GM12801 (cell line): ENCODE measurements around the gene TRIM59.

Experiments
- TF ChIP-seq, protein P1 (sequence below): IDR thresholded peaks from one replicate; pipeline ENCODE4 v1.5.1; 2011; ENCODE audit warnings: control low read depth; ENCODE audit not compliant: insufficient read length; ENCODE audit errors: extremely low read depth

The TRIM59 gene

DNA sequence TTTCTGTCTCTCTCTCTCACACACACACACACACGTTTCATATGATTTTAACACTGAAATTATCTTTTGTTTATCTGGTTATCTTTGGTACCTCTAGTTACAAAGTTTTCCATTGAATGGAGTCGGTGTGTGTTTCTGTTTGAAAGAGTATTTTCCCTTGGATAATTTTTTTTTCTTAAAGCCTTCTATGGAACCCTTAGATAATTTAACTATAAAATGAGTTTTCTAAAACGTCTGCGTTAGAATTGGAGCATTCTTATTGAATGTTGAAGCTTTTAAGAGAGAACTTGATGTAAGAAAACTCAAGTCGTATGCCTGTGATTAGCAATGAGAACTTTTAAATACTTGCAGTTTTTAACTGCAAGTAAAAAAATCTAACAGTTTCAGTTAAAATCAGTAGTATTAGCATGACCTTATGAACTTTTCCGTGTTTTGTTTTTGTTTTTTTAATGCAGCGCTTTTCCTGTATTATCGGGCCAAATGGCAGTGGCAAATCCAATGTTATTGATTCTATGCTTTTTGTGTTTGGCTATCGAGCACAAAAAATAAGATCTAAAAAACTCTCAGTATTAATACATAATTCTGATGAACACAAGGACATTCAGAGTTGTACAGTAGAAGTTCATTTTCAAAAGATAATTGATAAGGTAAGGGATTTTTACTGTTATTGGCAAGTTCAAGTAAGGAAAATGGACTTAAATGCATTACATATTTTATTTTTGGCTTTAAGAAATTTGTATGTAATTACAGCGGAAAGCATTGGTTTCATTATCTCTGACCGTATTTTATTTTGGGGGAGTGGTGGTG is 47.2 kb downstream of the TRIM59 start:
- TF ChIP-seq, protein P1, sequence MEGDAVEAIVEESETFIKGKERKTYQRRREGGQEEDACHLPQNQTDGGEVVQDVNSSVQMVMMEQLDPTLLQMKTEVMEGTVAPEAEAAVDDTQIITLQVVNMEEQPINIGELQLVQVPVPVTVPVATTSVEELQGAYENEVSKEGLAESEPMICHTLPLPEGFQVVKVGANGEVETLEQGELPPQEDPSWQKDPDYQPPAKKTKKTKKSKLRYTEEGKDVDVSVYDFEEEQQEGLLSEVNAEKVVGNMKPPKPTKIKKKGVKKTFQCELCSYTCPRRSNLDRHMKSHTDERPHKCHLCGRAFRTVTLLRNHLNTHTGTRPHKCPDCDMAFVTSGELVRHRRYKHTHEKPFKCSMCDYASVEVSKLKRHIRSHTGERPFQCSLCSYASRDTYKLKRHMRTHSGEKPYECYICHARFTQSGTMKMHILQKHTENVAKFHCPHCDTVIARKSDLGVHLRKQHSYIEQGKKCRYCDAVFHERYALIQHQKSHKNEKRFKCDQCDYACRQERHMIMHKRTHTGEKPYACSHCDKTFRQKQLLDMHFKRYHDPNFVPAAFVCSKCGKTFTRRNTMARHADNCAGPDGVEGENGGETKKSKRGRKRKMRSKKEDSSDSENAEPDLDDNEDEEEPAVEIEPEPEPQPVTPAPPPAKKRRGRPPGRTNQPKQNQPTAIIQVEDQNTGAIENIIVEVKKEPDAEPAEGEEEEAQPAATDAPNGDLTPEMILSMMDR, result no peak

DNA sequence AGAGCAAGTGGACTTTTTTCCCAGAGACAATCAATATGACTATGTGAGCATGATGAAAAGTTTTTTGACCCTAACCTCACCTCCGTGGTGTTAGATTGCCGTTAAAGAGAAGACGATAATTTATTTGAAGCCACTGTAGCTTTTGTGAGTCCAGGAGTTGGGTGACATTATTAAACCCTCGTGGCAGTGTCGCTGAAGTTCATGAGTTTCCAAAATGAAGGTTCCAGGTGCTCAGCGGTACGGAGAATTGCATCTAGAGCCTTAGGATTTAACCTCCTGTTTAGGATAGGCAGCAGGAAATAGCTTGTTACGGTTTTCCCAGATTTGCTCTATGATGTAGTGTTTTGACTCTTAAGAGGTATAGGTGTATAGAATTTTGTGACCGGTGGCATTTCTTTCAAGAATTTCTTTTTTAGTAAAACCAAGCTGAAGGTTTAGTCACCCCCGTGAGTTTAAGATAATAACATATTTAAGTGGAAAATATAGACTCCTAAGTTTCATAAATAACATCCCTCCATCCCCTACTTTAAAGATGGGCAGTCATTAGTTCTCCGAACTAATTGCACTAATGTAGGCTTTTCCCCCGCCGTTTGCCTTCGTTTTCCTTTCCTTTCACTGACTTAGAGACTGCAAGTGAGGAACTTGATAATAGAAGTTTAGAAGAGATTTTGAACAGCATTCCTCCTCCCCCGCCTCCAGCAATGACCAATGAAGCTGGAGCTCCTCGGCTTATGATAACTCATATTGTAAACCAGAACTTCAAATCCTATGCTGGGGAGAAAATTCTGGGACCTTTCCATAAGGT is 48.1 kb downstream of the TRIM59 start:
- TF ChIP-seq, protein P1, result no peak

DNA sequence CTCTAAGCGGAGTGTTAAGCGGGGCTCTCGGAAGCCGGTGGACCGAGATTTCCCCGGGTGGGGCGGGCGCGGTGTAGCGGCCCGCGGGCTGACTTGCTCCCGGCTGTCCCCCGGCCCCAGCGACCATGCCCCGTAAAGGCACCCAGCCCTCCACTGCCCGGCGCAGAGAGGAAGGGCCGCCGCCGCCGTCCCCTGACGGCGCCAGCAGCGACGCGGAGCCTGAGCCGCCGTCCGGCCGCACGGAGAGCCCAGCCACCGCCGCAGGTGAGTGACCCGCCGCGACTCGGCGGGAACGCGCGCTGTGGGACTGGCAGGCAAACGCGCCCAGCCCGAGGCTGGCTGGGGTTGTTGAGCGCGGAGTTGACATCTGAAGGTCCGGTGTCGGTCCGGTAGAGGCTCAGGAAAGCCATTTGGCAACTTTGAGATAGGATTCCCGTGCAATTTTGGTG is 48.9 kb downstream of the TRIM59 start:
- TF ChIP-seq, protein P1, result no peak

DNA sequence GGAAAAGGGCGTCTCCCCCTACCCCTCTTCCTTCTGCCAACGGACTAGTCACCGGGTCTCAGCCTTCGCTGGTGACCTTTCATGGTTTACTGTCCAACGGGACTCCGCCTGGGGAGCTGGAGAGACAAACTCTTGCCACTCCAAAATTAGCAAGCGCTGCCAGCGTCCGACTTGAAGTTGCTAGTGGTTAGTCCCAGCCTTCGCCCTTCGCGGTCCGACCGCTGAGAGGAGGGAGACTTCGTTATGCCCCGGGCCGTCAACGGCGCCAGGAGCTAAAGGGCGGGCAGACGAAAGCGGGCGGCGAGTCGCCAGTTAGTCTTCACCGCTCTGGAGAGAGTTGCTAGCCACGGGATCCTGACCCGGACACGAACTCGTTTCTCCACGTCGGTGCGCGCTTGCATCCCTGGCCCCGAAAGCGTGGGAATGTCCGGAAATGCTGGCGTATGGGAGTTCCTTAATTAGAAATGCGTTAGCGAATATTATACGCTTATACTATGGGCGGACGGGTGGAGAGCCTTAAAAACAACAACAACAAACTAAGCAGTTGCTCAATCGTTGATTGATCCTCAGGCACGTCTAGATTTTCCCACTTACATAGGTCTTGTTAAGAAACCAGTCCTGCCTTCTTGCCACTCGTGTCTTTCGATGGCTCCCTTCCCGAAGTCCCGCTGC is 49.4 kb downstream of the TRIM59 start:
- TF ChIP-seq, protein P1, result no peak

DNA sequence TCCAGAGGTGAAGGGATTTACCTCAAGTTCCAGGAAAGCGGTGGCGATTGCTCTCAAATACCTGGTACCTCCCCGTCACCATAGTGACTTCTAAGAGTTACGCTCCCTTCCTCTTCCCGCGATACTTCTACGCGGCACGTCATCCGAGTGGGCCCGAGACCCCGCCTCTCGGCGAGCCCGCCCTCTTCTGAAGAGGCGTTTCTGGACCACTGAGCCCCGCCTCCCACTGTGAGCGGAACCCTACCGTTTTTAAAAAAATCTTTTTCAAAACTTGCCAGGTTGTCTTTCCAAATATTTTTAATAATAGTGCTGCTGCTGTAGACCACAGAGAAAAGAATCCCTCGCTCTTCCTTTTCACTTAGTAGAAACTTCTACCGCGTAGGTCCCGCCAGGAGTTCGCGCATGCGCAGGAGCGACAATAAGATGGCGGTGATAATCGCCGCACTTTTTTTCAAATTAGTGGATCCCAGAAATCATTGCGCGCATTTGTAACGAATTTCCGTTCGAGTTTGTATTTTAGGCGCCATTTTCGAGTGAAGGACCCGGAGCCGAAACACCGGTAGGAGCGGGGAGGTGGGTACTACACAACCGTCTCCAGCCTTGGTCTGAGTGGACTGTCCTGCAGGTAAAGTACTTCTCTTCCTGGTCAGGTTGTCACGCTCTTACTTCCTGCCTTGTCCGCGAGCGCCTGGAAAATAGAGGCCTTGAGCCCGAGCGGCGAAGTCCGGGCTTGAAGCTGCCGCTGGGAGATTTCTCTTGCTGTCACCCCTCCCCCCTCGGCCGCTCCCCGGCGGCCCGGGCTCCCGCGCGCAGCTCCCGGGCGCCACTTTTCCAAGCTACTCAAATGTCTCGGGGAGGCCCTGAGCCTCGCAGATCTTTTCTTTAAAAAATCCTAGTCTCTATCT is 50.2 kb downstream of the TRIM59 start, which contains the start of the genes IFT80 and SMC4:
Gene IFT80, minus strand, starts transcription at position 101 of the 905 bp plus-strand sequence. CDS start 14,625 bp downstream, outside the sequence.
Gene SMC4, plus strand, starts transcription at position 526 of the 905 bp plus-strand sequence. CDS start 1,177 bp downstream, outside the sequence.
- TF ChIP-seq, protein P1, result no peak

DNA sequence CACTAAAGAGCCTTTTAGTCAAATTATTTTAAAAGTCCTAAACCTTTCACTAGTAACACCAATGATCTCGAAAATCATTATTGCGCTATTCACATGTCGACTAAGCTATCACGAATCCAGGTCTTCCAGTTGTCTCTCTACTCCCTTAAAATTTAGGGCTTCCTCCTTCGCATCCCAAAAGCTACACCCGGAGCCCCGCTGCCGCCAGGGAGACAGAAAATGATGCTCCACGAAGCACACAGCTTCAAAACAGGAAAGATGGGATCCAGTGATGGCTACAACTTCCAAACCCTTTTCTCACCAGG is 50.8 kb downstream of the TRIM59 start:
- TF ChIP-seq, protein P1, result no peak
